NCI-H2227 (cell line): Measurements from ENCODE around the gene SLC9A3.

Experiments
- DNase-seq: peaks from one replicate; lab custom pipeline; 2025; ENCODE audit not compliant: unreplicated experiment; lab: John Stamatoyannopoulos, UW

SLC9A3 gene

GRCh38 chr5:463952-464351, 60.3 kb downstream of the SLC9A3 start:
- no peak for DNase-seq

- no peak for DNase-seq
Observed at GRCh38 chr5:463301-463700, 60.9 kb downstream of the SLC9A3 start.

GRCh38 chr5:462051-462481, 62.2 kb downstream of the SLC9A3 start:
- no peak for DNase-seq

GRCh38 chr5:460273-460625, 64.0 kb downstream of the SLC9A3 start:
- DNase-seq: no peak

GRCh38 chr5:459562-460272, 64.5 kb downstream of the SLC9A3 start:
- DNase-seq: no peak

- DNase-seq: no peak
Observed at GRCh38 chr5:458547-459353, 65.5 kb downstream of the SLC9A3 start.

GRCh38 chr5:457195-457961, 66.9 kb downstream of the SLC9A3 start:
- DNase-seq: no peak

GRCh38 chr5:456351-457194, 67.7 kb downstream of the SLC9A3 start:
- no peak for DNase-seq

GRCh38 chr5:455806-456205, 68.4 kb downstream of the SLC9A3 start:
- no peak for DNase-seq

GRCh38 chr5:454936-455335, 69.3 kb downstream of the SLC9A3 start:
- DNase-seq: no peak

- no peak for DNase-seq
Observed at GRCh38 chr5:453725-454481, 70.3 kb downstream of the SLC9A3 start.

- DNase-seq: no peak
Observed at GRCh38 chr5:452978-453710, 71.1 kb downstream of the SLC9A3 start.

- DNase-seq: peak; percentile 28
Observed at GRCh38 chr5:451587-452458, 72.4 kb downstream of the SLC9A3 start.

GRCh38 chr5:449151-449550, 75.1 kb downstream of the SLC9A3 start:
- no peak for DNase-seq

- DNase-seq: no peak
Observed at GRCh38 chr5:448766-449090, 75.5 kb downstream of the SLC9A3 start.

GRCh38 chr5:448061-448765, 76.0 kb downstream of the SLC9A3 start:
- no peak for DNase-seq

GRCh38 chr5:447501-447900, 76.7 kb downstream of the SLC9A3 start:
- DNase-seq: no peak

- peak; percentile 50 for DNase-seq
Observed at GRCh38 chr5:446883-447263, 77.4 kb downstream of the SLC9A3 start.
